ENCODE results near the gene UTP15. TPM values are rescaled to one million over a fixed set of nuclear protein-coding genes. Genes with fewer than 3 reads are reported as not detected.

UTP15 gene
- total RNA-seq, 1 donor from 2014 or later: 19.6 TPM

DNA sequence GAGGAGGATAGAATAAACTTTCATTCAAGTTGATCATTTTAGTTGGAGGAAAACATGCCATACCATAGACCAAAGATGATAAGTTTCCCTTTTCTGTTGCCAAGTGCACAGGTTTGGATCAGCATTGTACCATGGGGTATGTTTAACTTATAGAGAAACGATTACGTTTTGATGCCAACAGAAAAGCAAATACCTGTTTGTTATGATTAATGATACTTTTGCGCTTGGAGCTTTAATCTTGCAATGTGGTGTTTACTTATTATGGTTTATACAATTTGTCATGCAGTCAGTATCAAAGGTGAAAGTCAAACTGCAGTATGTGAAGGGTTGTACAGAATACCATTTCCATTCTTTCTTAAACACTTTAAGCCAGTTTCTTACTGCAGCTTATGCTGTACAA, 47.3 kb downstream of the UTP15 start:
- Mint-ChIP-seq H3K9me3 (ENCODE audit: unreplicated experiment) (no peaks in the 10 kb centered on the region), H3K36me3 (ENCODE audit: unreplicated experiment) (no peaks in the 10 kb centered on the region), H3K4me3 (ENCODE audit: unreplicated experiment) (no peak overlapping the region), H3K4me1 (ENCODE audit: unreplicated experiment) (peaks cover 1% of the 10 kb centered on the region), H3K27ac (ENCODE audit: unreplicated experiment) (no peak overlapping the region), H3K27me3 (ENCODE audit: unreplicated experiment) (no peaks in the 10 kb centered on the region)
- TF ChIP-seq, protein P1, sequence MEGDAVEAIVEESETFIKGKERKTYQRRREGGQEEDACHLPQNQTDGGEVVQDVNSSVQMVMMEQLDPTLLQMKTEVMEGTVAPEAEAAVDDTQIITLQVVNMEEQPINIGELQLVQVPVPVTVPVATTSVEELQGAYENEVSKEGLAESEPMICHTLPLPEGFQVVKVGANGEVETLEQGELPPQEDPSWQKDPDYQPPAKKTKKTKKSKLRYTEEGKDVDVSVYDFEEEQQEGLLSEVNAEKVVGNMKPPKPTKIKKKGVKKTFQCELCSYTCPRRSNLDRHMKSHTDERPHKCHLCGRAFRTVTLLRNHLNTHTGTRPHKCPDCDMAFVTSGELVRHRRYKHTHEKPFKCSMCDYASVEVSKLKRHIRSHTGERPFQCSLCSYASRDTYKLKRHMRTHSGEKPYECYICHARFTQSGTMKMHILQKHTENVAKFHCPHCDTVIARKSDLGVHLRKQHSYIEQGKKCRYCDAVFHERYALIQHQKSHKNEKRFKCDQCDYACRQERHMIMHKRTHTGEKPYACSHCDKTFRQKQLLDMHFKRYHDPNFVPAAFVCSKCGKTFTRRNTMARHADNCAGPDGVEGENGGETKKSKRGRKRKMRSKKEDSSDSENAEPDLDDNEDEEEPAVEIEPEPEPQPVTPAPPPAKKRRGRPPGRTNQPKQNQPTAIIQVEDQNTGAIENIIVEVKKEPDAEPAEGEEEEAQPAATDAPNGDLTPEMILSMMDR (IDR thresholded peaks at IDR 0.05): no peak
- no peak for DNase-seq (ENCODE audit: extremely low spot score, unreplicated experiment)

GRCh38 chr5:73615085-73615484, 49.5 kb downstream of the UTP15 start:
- no peaks in the 10 kb centered on the region for H3K27me3 Mint-ChIP-seq (ENCODE audit: unreplicated experiment)
- no peak for DNase-seq (ENCODE audit: extremely low spot score, unreplicated experiment)
- TF ChIP-seq, protein P1 (IDR thresholded peaks at IDR 0.05): no peak
- H3K9me3 Mint-ChIP-seq (ENCODE audit: unreplicated experiment): no peaks in the 10 kb centered on the region
- no peaks in the 10 kb centered on the region for H3K4me1 Mint-ChIP-seq (ENCODE audit: unreplicated experiment)
- no peak overlapping the region for H3K4me3 Mint-ChIP-seq (ENCODE audit: unreplicated experiment)
- no peaks in the 10 kb centered on the region for H3K36me3 Mint-ChIP-seq (ENCODE audit: unreplicated experiment)
- H3K27ac Mint-ChIP-seq (ENCODE audit: unreplicated experiment): no peak overlapping the region

DNA sequence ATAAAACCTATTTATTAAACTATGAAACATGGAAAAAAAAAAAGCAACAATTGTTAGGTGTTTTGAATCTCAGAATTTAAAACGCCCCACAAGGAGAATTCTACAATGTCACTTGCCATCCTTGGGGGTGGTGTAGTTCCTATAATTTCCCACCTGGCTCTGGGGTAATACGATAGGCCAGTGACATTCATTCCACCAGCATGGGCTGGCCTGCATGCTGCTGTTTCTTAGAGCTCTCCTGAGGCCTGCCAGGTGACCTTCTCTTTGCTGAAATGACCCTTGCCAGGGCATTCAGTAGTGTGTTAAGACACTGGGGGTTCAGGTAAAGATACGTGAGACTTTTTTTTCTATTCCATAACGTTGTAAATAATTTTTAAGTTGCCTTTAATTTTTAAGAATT, 50.4 kb downstream of the UTP15 start:
- H3K36me3 Mint-ChIP-seq (ENCODE audit: unreplicated experiment): no peaks in the 10 kb centered on the region
- TF ChIP-seq, protein P1 (IDR thresholded peaks at IDR 0.05): no peak
- H3K4me1 Mint-ChIP-seq (ENCODE audit: unreplicated experiment): no peaks in the 10 kb centered on the region
- no peak overlapping the region for H3K4me3 Mint-ChIP-seq (ENCODE audit: unreplicated experiment)
- H3K27me3 Mint-ChIP-seq (ENCODE audit: unreplicated experiment): no peaks in the 10 kb centered on the region
- H3K27ac Mint-ChIP-seq (ENCODE audit: unreplicated experiment): no peak overlapping the region
- no peaks in the 10 kb centered on the region for H3K9me3 Mint-ChIP-seq (ENCODE audit: unreplicated experiment)
- no peak for DNase-seq (ENCODE audit: extremely low spot score, unreplicated experiment)

GRCh38 chr5:73617510-73618279, 52.2 kb downstream of the UTP15 start:
- TF ChIP-seq, protein P1 (IDR thresholded peaks at IDR 0.05): no peak
- H3K27me3 Mint-ChIP-seq (ENCODE audit: unreplicated experiment): no peaks in the 10 kb centered on the region
- DNase-seq (ENCODE audit: extremely low spot score, unreplicated experiment): no peak
- H3K36me3 Mint-ChIP-seq (ENCODE audit: unreplicated experiment): no peaks in the 10 kb centered on the region
- no peaks in the 10 kb centered on the region for H3K4me1 Mint-ChIP-seq (ENCODE audit: unreplicated experiment)
- no peak overlapping the region for H3K4me3 Mint-ChIP-seq (ENCODE audit: unreplicated experiment)
- no peaks in the 10 kb centered on the region for H3K9me3 Mint-ChIP-seq (ENCODE audit: unreplicated experiment)
- no peak overlapping the region for H3K27ac Mint-ChIP-seq (ENCODE audit: unreplicated experiment)

DNA sequence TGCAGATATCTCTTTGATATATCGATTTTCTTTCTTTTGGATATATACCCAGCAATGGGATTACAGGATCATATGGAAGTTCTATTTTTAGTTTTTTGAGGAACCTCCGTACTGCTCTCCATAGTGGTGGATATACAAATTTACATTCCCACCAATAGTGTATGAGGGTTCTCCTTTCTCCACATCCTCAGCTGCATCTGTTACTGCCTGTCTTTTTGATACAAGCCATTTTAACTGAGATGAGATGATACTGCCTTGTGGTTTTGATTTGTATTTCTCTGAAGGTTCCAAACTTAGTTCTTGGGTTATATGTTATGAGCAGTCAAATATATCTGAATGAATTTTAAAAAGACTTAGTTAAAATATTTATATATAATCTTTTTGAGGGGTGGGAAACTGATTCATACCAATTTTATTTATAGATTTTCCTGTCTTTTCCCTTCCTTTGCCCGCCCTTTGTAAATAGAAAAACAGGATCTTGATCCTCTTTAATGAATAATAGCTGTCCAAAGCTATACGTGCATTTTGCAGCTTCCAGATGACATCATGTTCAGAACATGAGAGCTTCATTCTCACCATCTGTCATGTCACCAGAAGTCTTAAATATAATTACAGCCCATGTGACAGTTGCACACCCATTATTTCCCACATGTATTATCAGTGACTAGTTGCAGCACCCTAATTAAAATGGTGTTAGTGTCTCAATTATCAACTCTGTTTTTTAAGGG, 54.2 kb downstream of the UTP15 start:
- DNase-seq (ENCODE audit: extremely low spot score, unreplicated experiment): no peak
- Mint-ChIP-seq H3K36me3 (ENCODE audit: unreplicated experiment) (no peaks in the 10 kb centered on the region), H3K9me3 (ENCODE audit: unreplicated experiment) (no peaks in the 10 kb centered on the region), H3K4me1 (ENCODE audit: unreplicated experiment) (peaks cover under 1% of the 10 kb centered on the region), H3K4me3 (ENCODE audit: unreplicated experiment) (no peak overlapping the region), H3K27ac (ENCODE audit: unreplicated experiment) (no peak overlapping the region), H3K27me3 (ENCODE audit: unreplicated experiment) (no peaks in the 10 kb centered on the region)
- TF ChIP-seq, protein P1 (IDR thresholded peaks at IDR 0.05): no peak
